Forelimb muscle (tissue), 1 donor: ENCODE measurements around the gene PLCXD1. TPM values are rescaled to one million over a fixed set of nuclear protein-coding genes. Genes with fewer than 3 reads are reported as not detected.
"Not testable (repeated sequence)": the region's sequence is repeated elsewhere in the genome, so short reads cannot be mapped to it uniquely, and the experiment has no call there.

ENCODE experiments used
- DNase-seq: peaks from one replicate; pipeline ENCODE4 v3.0.0-alpha.2; 2013; ENCODE audit warnings: low read depth
- polyA plus RNA-seq: library from polyadenylated mRNA; unstranded; fragments of 120-200 nt; gene quantifications from one replicate; pipeline ENCODE4 v1.2.1, GENCODE V29; 2013; ENCODE audit not compliant: insufficient read length

Gene PLCXD1
- polyA plus RNA-seq, 1 donor: 16.8 TPM

DNA sequence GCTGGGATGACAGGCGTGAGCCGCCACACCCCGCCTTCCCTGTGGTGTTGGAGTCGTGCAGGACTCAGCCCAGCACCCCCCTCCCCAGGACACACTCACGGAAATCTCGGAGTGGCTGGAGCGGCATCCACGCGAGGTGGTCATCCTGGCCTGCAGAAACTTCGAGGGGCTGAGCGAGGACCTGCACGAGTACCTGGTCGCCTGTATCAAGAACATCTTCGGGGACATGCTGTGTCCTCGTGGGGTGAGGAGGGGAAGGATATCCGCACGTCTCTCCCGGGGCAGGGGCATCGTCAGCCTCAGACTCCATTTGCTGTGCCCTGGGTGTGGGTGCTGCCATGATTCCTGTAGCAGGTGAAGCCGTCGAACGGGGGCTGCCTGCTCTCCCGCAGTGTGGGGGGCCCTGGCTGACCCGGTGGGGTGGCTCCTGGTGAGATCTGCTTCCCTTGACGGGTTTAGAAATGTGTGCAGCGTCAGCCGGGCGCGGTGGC lies 10.3 kb downstream of the PLCXD1 start:
- no peak for DNase-seq

DNA sequence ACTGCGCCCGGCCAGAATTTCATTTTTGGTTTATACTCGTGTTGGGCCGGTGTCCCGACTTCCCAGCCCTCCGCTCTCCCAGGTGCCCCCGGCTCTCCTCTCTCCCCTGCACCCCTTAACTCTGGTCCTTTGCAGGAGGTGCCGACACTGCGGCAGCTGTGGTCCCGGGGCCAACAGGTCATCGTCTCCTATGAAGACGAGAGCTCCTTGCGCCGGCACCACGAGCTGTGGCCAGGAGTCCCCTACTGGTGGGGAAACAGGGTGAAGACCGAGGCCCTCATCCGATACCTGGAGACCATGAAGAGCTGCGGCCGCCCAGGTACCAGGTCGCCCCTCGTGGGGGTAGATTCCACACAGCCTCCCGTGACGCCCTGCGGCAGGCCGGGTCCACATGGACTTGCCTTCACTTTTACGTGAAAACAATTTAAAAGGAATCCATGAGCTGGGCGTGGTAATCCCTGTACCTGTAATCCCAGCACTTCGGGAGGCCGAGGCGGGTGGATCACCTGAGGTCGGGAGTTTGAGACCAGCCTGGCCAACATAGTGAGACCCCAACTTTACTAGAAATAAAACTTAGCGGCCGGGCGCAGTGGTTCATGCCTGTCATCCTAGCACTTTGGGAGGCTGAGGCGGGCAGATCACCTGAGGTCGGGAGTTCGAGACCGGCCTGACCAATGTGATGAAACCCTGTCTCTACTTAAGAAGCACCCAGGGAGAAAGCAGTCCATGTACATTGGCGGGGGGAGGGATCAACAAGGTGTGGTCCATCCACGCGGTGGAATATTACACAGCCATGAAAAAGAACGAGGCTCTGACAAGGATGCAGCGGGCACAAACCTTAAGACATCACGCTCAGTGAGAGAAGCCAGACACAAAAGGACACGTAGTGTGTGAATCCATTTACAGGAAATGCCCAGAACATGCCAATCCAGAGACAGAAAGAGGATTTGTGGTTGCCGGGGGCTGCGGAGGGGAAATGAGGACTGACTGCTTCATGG lies 12.0 kb downstream of the PLCXD1 start:
- DNase-seq: no peak

DNA sequence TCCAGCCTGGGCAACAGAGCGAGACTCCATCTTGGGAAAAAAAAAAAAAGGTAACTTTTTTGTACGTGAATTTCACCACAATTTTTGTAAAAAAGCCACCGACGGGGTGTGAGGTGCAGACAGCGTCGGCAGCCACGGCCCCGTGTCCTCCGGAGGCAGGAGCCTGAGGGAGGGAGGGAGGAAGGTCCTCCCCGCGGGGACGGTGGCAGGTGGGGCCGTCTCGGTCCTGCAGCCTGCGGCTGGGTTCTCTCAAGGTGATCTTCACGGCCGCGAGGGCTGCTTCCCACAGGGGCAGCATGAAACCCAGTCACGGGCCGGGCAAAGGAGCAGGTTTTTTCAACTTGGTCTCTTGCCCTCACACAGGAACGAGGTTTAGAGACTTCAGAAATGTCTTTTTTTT lies 14.0 kb downstream of the PLCXD1 start:
- no peak for DNase-seq

DNA sequence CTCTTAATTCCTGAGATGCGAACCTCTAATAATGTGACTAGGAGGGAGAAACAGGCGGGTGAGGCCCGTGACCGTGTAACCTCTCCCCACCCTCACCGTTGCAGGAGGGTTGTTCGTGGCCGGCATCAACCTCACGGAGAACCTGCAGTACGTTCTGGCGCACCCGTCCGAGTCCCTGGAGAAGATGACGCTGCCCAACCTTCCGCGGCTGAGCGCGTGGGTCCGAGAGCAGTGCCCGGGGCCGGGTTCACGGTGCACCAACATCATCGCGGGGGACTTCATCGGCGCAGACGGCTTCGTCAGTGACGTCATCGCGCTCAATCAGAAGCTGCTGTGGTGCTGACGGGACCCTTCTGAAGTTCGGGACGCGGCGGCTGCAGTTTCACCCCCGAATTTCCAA lies 17.8 kb downstream of the PLCXD1 start:
- DNase-seq: no peak

DNA sequence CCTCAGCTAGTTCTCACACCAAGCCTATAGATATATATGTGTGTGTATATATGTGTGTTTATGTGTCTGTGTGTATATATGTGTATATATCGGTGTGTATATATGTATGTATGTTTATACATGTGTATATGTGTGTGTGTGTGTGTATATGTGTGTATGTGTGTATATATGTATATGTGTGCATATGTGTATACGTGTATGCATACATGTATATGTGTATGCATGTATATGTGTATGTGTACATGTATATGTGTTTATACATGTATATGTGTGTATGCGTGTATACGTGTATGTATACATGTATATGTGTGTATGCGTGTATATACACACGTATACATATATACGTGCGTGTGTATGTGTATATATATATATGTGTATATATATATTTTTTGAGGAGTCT lies 19.2 kb downstream of the PLCXD1 start:
- no peak for DNase-seq

DNA sequence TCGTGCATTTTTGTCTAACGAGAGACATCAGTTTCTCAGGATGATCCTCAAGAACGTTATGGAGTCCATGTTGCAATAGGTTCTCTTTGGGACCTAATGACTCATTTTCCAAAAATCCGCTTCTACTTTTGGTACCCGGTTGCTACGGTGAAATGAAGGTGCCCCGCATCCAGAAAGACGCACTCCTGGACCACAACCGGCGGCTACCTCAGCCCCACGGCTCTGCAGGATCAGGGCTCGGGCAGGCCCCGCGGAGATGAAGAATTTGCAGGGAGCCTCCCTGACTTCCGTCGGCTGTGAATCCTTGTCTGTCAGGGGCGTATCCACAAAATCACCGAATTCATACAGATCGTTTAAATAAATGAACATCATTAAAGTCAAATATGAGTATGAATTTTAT lies 21.8 kb downstream of the PLCXD1 start:
- DNase-seq: no peak

DNA sequence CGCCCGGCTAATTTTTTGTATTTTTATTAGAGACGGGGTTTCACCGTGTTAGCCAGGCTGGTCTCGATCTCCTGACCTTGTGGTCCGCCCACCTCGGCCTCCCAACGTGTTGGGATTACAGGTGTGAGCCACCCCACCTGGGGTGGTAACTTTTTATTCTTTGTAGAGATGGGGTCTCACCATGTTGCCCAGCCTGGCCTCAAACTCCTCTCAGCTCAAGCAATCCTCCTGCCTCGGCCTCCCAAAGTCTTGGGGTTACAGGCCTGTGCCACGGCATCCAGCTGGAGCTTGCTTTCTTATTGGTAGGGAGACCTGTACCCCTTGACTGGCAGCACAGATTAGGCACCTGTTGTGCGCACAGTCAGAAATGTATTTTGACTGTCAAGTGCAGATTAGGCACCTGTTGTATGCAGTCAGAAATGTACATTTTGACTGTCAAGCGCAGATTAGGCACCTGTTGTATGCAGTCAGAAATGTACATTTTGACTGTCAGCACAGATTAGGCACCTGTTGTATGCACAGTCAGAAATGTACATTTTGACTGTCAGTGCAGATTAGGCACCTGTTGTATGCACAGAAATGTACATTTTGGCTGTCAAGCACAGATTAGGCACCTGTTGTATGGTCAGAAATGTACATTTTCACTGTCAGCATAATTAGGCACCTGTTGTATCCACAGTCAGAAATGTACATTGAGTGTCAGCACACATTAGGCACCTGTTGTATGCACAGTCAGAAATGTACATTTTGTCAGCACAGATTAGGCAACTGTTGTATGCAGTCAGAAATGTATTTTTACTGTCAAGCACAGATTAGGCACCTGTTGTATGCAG lies 24.8 kb downstream of the PLCXD1 start:
- DNase-seq: not testable (repeated sequence)

DNA sequence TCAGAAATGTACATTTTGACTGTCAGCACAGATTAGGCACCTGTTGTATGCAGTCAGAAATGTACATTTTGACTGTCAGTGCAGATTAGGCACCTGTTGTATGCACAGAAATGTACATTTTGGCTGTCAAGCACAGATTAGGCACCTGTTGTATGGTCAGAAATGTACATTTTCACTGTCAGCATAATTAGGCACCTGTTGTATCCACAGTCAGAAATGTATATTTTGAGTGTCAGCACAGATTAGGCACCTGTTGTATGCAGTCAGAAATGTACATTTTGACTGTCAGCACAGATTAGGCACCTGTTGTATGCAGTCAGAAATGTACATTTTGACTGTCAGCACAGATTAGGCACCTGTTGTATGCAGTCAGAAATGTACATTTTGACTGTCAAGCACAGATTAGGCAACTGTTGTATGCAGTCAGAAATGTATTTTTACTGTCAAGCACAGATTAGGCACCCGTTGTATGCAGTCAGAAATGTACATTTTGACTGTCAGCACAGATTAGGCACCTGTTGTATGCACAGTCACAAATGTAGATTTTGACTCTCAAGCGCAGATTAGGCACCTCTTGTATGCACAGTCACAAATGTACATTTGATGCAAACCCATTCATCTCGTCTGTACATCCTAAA lies 25.6 kb downstream of the PLCXD1 start:
- not testable (repeated sequence) for DNase-seq

DNA sequence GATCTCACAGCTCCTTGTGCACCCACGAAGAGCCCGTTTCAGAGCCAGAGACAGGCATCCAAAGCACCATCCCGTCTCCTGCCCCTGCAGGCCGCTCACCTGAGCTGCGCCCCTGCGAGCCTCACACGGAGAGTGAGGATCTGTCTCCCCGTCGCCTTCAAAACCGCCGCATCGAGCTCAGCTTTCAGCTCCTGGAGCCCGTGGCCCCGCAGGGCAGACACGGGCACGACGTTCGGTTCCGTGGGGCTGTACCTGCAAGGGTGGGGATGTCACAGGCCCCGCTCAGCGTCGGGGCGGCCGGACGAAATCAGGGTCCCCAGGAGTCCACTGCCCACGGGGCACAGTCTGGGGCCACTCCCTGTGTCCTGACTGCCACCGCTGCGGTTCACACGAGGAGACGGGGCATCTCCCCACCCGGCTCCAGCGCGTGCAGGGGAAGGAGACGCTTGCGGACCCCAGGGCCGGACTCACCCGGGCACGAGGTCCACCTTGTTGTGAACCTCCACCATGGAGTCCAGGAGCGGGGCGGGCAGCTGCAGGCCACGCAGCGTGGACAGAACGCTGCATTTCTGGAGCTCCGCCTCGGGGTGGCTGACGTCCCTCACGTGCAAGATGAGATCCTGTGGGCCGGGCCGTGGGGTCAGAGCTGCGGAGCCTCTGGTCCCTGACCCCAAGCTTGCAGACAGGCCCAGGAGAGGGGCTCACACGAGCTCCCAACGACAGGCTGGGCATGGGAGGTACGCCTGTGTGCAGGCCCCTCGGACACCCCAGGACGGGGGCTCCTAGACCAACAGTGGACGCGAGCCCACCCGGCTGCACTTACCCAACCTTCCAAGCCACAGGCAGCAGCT lies 26.3 kb downstream of the PLCXD1 start:
- no peak for DNase-seq

DNA sequence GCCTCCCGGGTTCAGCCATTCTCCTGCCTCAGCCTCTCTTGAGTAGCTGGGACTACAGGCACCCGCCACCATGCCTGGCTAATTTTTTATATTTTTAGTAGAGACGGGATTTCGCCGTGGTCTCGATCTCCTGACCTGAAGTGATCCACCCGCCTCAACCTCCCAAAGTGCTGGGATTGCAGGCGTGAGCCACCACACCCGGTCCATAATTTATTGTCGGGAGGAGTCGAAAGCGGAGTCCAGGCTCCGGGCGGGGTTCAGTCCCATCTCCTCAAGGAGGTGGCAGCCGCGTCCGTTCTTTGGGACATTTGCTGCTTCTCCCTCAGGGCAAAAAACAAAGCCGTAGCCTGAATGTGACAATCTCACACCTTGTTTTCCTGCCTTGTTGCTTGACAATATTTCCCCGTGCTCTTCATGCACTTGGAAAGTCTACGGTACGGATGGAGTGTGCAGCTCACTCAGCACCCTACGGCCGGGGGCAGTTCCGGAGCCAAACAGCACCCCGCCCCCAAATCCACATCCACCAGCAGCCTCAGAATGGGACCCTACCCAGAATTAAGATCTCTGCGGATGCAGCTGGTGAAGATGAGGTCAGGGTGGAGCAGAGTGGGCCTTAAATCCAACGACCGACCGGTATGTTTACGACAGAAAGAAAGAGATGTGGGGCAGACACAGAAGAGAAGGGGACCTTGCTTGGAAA lies 27.8 kb downstream of the PLCXD1 start:
- no peak for DNase-seq

DNA sequence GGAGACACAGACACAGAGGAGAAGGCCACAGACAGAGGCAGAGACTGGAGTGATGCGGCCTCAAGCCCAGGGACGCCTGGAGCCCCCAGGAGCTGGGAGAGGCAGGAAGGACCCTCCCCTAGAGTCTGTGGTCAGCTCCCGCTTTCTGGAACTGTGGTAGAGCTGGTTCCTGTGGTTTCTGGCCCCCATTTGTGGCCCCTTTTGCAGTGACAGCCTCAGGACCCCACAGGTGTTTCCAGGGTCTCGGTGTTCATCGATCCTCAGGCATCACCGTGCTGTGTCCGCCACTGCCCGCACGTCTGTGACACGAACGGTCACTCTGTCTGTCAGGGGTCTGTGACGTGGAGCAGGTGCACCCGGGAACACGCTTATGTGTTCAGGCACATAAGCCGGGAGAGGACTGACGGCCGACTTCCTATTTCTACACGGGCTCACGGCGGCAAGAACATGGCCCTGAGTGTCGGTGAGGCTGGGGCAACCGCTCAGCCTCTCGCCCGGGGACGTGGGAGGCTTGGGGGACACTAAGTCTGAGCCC lies 29.5 kb downstream of the PLCXD1 start:
- no peak for DNase-seq

DNA sequence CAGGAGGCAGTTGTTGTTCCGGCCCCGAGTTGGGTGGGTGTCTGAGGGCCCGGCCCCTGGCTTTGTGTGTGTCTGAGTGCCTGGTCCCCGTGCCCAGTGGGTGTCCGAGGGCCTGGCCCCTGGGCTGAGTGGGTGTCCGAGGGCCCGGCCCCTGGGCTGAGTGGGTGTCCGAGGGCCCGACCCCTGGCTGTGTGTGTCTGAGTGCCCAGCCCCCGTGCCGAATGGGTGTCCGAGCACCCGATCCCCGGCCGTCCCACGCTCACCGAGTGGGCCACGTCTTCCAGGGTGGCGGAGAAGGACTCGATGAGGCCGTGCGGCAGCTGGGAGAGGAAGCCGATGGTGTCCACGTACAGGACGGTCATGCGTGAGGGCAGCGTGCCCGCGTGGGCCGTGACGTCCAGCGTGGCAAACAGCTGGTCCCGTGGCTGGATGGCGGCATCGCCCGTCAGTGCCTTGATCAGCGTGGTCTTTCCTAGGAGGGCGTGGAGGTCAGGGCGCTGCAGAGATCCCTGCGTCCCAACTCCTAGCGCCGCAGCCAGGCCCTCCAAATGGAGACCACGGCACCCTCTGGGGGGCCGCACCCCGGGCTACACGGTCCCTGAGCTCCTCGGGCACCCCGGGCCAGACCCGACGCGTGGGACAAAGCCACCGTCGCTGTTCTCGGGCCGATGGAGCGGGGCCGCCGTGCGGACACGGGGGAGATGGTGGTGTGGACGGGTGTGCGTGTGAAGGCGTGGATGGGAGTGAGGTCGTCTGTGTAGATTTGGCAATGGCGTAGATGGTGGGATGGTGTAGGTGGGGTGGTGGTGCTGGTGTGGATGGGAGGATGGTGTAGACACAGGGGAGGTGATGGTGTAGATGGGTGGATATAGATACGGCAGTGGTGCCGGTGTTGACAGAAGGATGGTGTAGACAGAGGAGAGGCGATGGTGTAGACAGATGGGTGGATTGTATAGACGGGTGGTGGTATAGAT lies 30.3 kb downstream of the PLCXD1 start:
- no peak for DNase-seq

DNA sequence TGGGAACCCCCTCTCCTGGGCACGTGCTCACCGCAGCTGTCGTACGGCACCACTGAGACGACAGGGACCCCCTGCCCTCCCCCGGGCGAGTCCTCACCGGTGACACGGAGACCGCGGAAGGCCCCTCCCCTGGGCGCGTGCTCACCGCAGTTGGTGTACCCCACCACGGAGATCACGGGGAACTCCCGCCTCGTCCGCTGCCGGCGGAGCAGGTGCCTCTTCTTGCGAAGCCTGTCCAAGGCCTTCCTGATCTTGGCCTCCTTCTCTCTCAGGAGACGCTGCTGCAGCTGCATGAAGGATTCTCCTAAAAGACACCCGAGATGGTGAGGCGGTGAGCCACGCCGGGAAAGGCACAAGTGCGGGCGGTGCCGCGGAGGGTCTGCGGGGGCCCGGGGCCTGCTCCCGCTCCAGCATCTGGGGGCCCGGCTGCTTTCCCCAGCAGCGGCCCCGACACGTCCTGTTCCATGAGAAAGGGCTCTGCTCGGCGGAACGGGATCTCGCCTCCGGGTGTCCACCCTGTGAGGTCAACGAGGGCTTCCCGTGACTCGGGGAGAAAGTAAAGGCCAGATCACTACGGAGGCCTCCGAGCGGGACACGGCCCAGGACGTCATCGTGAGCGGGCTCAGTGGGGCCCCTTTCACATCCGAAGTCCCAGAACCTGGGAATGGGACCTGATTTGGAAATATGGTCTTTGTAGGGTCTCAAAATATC lies 31.6 kb downstream of the PLCXD1 start:
- no peak for DNase-seq

DNA sequence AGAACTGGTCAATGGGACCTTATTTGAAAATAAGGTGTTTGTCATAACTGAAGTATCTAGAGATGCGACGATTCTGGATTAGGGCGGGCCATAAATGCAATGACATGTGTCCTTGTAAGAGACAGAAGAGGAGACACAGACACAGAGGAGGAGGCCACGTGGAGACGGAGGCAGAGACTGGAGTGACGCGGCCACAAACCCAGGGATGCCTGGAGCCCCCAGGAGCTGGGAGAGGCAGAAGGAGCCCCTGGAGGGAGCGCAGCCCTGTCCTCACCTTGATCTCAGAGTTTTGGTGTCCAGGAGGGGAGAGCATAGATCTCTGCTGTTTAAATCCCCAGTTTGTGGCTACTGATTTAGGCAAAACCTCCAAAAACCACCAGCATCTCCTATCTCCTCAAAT lies 32.4 kb downstream of the PLCXD1 start:
- no peak for DNase-seq

DNA sequence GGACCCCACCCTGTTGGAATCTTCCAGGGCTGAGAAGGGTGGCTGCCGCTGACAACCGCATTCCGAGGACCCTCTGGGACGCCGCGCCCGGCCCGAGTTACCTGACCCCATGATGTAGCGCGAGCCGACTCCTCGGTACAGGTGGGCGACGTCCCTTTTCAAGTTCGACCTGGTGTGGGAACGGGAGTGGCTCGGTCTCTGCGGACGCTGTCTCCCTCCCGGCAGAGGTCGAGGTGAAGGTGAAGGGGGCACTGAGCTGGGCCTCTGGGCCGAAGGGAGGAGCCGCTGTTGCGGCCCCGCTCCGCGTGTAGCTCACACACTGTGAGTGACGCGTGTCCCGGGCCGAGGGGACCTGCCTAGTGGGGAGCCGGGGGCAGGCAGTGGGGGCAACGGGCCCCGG lies 32.9 kb downstream of the PLCXD1 start:
- DNase-seq: no peak

DNA sequence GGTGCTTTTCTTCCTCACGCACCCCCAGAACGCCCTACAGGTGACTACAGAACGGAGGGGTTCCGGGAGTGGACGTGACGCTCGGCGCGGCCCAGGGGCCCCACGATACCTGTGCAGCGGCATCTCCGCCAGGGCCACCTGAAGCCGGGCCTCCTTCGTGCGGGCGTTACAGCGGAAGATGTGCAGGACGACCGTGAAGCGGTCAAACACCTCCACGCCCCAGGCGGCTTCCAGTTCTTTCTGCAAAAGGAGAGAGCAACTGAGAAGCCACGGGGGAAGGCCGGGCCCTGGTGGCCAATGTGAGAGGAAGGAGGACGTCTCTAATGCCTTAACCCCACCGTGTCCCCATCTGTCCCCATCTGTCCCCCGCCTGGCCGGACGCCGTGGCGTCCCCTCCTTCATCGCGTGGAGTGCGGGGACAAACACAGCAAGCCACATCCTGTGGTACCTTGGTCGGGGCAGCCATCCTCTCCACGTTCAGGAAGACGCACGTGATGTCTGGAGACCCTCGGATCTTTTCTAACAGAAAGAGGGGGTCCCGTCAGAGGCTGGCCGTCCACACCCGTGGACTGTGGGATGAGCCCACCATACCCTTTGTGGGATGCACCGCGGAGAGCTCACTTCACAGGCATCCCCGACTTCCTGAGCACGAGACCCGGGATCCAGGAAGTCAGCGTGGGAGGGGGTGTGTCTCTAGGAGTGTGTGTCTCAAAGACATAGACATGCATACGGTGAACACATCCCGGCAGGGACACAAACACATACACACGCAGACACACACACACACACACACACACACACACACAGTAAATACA lies 33.8 kb downstream of the PLCXD1 start:
- no peak for DNase-seq
